ENCODE measurements around the gene HSPA4. TPM values are rescaled to one million over a fixed set of nuclear protein-coding genes. Genes with fewer than 3 reads are reported as not detected.

HSPA4 gene
- total and polyA plus RNA-seq, 5 donors, result 52.1 to 88.8 (median 82.4) TPM

Other genes with a start within 250 kb of the HSPA4 start
- under 1 TPM in 1 of 4 donors, not detected in 3; 0.11 TPM for gene SOWAHA, start 238.7 kb upstream of the HSPA4 start, total RNA-seq
- 0.05 TPM for gene SOWAHA, start 238.7 kb upstream of the HSPA4 start, polyA plus RNA-seq
- gene SHROOM1, start 221.4 kb upstream of the HSPA4 start, total RNA-seq, result 1 to 10 TPM; 2.9 to 5.3 (median 4.2) TPM
- gene SHROOM1, start 221.4 kb upstream of the HSPA4 start, polyA plus RNA-seq, result 2.9 TPM
- under 1 TPM in 3 of 4 donors, not detected in 1; 0.09 to 0.54 (median 0.14) TPM for gene GDF9, start 185.5 kb upstream of the HSPA4 start, total RNA-seq
- 0.18 TPM for gene GDF9, start 185.5 kb upstream of the HSPA4 start, polyA plus RNA-seq
- gene UQCRQ, start 185.4 kb upstream of the HSPA4 start, total RNA-seq, result 1,000 to 10,000 TPM in 2 of 4 donors, 100 to 1,000 TPM in 2; 978 to 1,175 (median 1,022) TPM
- 1,317 TPM for gene UQCRQ, start 185.4 kb upstream of the HSPA4 start, polyA plus RNA-seq
- gene LEAP2, start 178.3 kb upstream of the HSPA4 start, total RNA-seq, result 1 to 10 TPM in 2 of 4 donors, under 1 TPM in 2; 0.76 to 1.9 (median 1.2) TPM
- gene LEAP2, start 178.3 kb upstream of the HSPA4 start, polyA plus RNA-seq, result 1.6 TPM
- gene AFF4, start 88.4 kb upstream of the HSPA4 start, total RNA-seq, result 10 to 100 TPM; 37.3 to 61.0 (median 40.2) TPM
- gene AFF4, start 88.4 kb upstream of the HSPA4 start, polyA plus RNA-seq, result 8.3 TPM
- 10 to 100 TPM; 13.7 to 18.3 (median 17.2) TPM for gene ZCCHC10, start 25.5 kb upstream of the HSPA4 start, total RNA-seq
- 17.8 TPM for gene ZCCHC10, start 25.5 kb upstream of the HSPA4 start, polyA plus RNA-seq

All from right cardiac atrium (tissue), 5 donors.